HCT116 (cell line): Measurements from ENCODE around the gene RAB21.

Experiments
- ELF1 ChIP-seq: IDR thresholded peaks from 2 replicates; pipeline ENCODE4 v1.6.1; 2012; ENCODE audit warnings: low read depth, borderline replicate concordance
- EZH2phosphoT487 ChIP-seq: fragments of 200-600 bp; IDR thresholded peaks from 2 replicates; pipeline ENCODE4 v1.6.1; 2018; ENCODE audit warnings: antibody characterized with exemption, borderline replicate concordance
- FOSL1 ChIP-seq: IDR thresholded peaks from 2 replicates; pipeline ENCODE4 v1.6.1; 2012; ENCODE audit warnings: low read depth
- JUND ChIP-seq: IDR thresholded peaks from 2 replicates; pipeline ENCODE4 v1.6.1; 2012
- POLR2A ChIP-seq: IDR thresholded peaks from 2 replicates; pipeline ENCODE4 v1.7.0; 2011; ENCODE audit warnings: borderline replicate concordance; ENCODE audit not compliant: insufficient read depth, insufficient read length; ENCODE audit errors: extremely low read depth
- POLR2AphosphoS5 ChIP-seq: IDR thresholded peaks from 2 replicates; pipeline ENCODE4 v1.6.1; 2011; ENCODE audit warnings: mild to moderate bottlenecking, low read depth, low read length, moderate library complexity
- RAD21 ChIP-seq: IDR thresholded peaks from 2 replicates; pipeline ENCODE4 v1.6.1; 2012; ENCODE audit warnings: low read depth, mild to moderate bottlenecking
- SP1 ChIP-seq: IDR thresholded peaks from 2 replicates; pipeline ENCODE4 v1.6.1; 2012; ENCODE audit warnings: low read depth
- TCF7L2 ChIP-seq: IDR thresholded peaks from 2 replicates; pipeline ENCODE4 v1.7.0; 2011; ENCODE audit warnings: borderline replicate concordance, inconsistent platforms; ENCODE audit not compliant: insufficient read depth, insufficient read length; ENCODE audit errors: extremely low read depth
- ZNF274 ChIP-seq: fragments of 200-500 bp; sonication (Bioruptor generic); IDR thresholded peaks from 2 replicates; pipeline ENCODE4 v1.6.1; 2014; ENCODE audit warnings: mild to moderate bottlenecking, low read depth, low read length, inconsistent platforms
- TF ChIP-seq, protein P1 (sequence below), 3 experiments: fragments of 200-600 bp in 1 of 3; sonication (generic) in 1 of 3; IDR thresholded peaks in 2 of 3; conservative IDR thresholded peaks in 1 of 3; 2 replicates each; pipeline ENCODE4 v1.5.1; 2012 to 2017; ENCODE audit warnings: low read depth in 2 of 3, low read length in 2 of 3, antibody characterized with exemption in 1 of 3, borderline replicate concordance in 1 of 3, control low read depth in 1 of 3, mild to moderate bottlenecking in 1 of 3, mixed read lengths in 1 of 3, mixed run types in 1 of 3, moderate library complexity in 1 of 3; ENCODE audit not compliant: insufficient read depth in 1 of 3
- TF ChIP-seq, protein P2 (sequence below): IDR thresholded peaks from 2 replicates; pipeline ENCODE4 v1.6.1; 2012

DNA sequence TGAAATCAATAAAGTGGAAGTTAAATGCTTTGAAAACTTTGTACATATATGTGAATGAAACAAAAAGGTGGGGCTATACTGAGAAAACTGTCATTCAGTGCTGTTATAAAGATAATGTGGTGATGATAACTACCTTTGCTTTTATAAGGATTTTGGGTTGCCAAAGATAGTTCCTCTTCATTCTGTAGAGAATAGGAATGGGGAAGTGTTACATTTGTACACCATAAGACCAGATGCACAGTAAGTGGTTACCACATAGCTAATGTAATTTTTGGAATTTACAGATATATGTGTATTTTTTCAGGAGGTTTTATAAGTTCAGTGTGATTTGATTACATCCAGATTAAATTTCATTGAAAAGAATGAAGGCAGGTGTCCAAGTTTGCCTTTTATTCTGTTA, 18.1 kb downstream of the RAB21 start:
- TF ChIP-seq TCF7L2 (no peak), RAD21 (no peak), ZNF274 (no peak), POLR2A (no peak), POLR2AphosphoS5 (no peak), EZH2phosphoT487 (no peak), FOSL1 (no peak), JUND (no peak), SP1 (no peak), ELF1 (no peak)
- TF ChIP-seq, protein P1, sequence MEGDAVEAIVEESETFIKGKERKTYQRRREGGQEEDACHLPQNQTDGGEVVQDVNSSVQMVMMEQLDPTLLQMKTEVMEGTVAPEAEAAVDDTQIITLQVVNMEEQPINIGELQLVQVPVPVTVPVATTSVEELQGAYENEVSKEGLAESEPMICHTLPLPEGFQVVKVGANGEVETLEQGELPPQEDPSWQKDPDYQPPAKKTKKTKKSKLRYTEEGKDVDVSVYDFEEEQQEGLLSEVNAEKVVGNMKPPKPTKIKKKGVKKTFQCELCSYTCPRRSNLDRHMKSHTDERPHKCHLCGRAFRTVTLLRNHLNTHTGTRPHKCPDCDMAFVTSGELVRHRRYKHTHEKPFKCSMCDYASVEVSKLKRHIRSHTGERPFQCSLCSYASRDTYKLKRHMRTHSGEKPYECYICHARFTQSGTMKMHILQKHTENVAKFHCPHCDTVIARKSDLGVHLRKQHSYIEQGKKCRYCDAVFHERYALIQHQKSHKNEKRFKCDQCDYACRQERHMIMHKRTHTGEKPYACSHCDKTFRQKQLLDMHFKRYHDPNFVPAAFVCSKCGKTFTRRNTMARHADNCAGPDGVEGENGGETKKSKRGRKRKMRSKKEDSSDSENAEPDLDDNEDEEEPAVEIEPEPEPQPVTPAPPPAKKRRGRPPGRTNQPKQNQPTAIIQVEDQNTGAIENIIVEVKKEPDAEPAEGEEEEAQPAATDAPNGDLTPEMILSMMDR (IDR thresholded peaks at IDR 0.05 in 2 of 3, conservative IDR thresholded peaks at IDR 0.05 in 1 of 3; ENCODE audit: borderline replicate concordance in 1 of 3, insufficient read depth in 1 of 3, low read depth in 2 of 3, low read length in 2 of 3), result no peak
- TF ChIP-seq, protein P2, sequence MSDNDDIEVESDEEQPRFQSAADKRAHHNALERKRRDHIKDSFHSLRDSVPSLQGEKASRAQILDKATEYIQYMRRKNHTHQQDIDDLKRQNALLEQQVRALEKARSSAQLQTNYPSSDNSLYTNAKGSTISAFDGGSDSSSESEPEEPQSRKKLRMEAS, result no peak
